Keratinocyte (primary cell): Measurements from ENCODE around the gene CPEB4.

Experiments used
- EZH2 ChIP-seq: IDR thresholded peaks from one replicate; pipeline ENCODE4 v1.6.1; 2012; ENCODE audit warnings: inconsistent platforms, mild to moderate bottlenecking, low read length, moderate library complexity
- TF ChIP-seq, protein P1 (sequence below), 3 experiments: IDR thresholded peaks in 1 of 3; conservative IDR thresholded peaks in 1 of 3; optimal IDR thresholded peaks in 1 of 3; 2 replicates in 2 of 3; 3 replicates in 1 of 3; pipeline versions ENCODE3 to v1.5.1; 2011; ENCODE audit warnings: low read length in 3 of 3, mild to moderate bottlenecking in 3 of 3, moderate library complexity in 2 of 3, control low read depth in 1 of 3, inconsistent platforms in 1 of 3; ENCODE audit not compliant: insufficient read depth in 2 of 3; ENCODE audit errors: extremely low read depth in 1 of 3

DNA sequence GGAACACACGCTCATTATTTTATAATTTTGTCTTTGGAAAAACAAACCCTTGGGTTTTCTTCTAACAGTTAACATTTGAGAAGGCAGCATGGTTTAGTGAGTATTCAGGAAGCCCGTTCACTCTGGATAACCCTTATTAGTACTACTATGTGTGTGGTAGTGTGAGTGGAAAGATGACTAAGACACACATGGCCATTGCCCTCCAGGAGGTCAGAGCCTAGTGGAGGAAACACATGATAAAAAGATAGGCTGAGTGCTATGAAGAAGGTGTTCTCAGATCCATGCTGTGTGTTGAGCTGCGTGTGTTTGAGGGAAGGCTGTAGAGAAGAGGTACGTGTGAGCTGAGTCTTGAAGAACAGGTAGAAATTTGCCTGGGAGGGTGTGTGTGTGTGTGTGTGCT, 109.2 kb downstream of the CPEB4 start:
- TF ChIP-seq, protein P1, sequence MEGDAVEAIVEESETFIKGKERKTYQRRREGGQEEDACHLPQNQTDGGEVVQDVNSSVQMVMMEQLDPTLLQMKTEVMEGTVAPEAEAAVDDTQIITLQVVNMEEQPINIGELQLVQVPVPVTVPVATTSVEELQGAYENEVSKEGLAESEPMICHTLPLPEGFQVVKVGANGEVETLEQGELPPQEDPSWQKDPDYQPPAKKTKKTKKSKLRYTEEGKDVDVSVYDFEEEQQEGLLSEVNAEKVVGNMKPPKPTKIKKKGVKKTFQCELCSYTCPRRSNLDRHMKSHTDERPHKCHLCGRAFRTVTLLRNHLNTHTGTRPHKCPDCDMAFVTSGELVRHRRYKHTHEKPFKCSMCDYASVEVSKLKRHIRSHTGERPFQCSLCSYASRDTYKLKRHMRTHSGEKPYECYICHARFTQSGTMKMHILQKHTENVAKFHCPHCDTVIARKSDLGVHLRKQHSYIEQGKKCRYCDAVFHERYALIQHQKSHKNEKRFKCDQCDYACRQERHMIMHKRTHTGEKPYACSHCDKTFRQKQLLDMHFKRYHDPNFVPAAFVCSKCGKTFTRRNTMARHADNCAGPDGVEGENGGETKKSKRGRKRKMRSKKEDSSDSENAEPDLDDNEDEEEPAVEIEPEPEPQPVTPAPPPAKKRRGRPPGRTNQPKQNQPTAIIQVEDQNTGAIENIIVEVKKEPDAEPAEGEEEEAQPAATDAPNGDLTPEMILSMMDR (optimal IDR thresholded peaks at IDR 0.05 in 1 of 3, IDR thresholded peaks at IDR 0.05 in 1 of 3, conservative IDR thresholded peaks at IDR 0.05 in 1 of 3; ENCODE audit: extremely low read depth in 1 of 3, insufficient read depth in 2 of 3, low read length in 3 of 3) = no peak
- TF ChIP-seq EZH2 = no peak
